ENCODE measurements around the gene DGUOK.

GRCh38 chr2:73989972-73990371 is 63.3 kb downstream of the DGUOK start:
- TF ChIP-seq CTCF (conservative IDR thresholded peaks at IDR 0.05; ENCODE audit: low read depth, low read length) (no peak), RAD21 (IDR thresholded peaks at IDR 0.05; ENCODE audit: low read length) (no peak), SMC3 (IDR thresholded peaks at IDR 0.05; ENCODE audit: low read depth, low read length) (no peak), POLR2A (IDR thresholded peaks at IDR 0.05; ENCODE audit: low read depth, low read length) (no peak), MAZ (IDR thresholded peaks at IDR 0.05; ENCODE audit: borderline replicate concordance, low read depth, low read length) (no peak), USF2 (IDR thresholded peaks at IDR 0.05; ENCODE audit: low read depth, low read length) (no peak), RFX5 (IDR thresholded peaks at IDR 0.05; ENCODE audit: low read depth, low read length) (no peak), CEBPB (IDR thresholded peaks at IDR 0.05; ENCODE audit: low read depth, low read length) (no peak), NFE2L2 (IDR thresholded peaks at IDR 0.05; ENCODE audit: low read depth, low read length) (no peak), MXI1 (IDR thresholded peaks at IDR 0.05; ENCODE audit: borderline replicate concordance, low read depth, low read length) (no peak)

All from IMR-90 (cell line).